B cell (primary cell): ENCODE results near the gene PLCL1. TPM values are rescaled to one million over a fixed set of nuclear protein-coding genes. Genes with fewer than 3 reads are reported as not detected.
"Not testable (repeated sequence)": the region's sequence is repeated elsewhere in the genome, so short reads cannot be mapped to it uniquely, and the experiment has no call there.

Source experiments
- ATAC-seq: fragments of 200-7000 bp; cut with Tn5 transposase; one replicate; pipeline ENCODE4 v1.10.0; 2021; ENCODE audit warnings: low read depth, mild to moderate bottlenecking, moderate number of reproducible peaks, moderate library complexity
- CTCF ChIA-PET: fragments of 350-600 bp; sonication (Branson Sonifier 250); formaldehyde crosslinking; loops from one replicate; lab custom pipeline; 2021; ENCODE audit warnings: antibody characterized with exemption, inconsistent platforms; lab: Charles Lee
- POLR2A ChIA-PET: fragments of 350-600 bp; sonication (Branson Sonifier 250); formaldehyde crosslinking; loops from one replicate; lab custom pipeline; 2021; ENCODE audit warnings: antibody characterized with exemption; lab: Charles Lee
- DNase-seq: peaks from one replicate; pipeline ENCODE4 v3.0.0; 2013
- H2AFZ ChIP-seq: 2 replicates; pipeline ENCODE4 v1.6.1; 2012; ENCODE audit warnings: mild to moderate bottlenecking, low read depth, low read length; ENCODE audit not compliant: insufficient read depth, poor library complexity, severe bottlenecking
- H3K27ac ChIP-seq, 2 donors: 1 replicate in 1 of 2; 2 replicates in 1 of 2; pipeline ENCODE4 v1.5.1; 2012 to 2013; ENCODE audit warnings: low read length in 2 of 2, mild to moderate bottlenecking in 2 of 2, moderate library complexity in 1 of 2
- H3K27me3 ChIP-seq, 4 experiments: fragments of 200-600 bp in 1 of 4; sonication (generic) in 1 of 4; replicated peaks in 1 of 4; 1 replicate in 2 of 4; 2 replicates in 2 of 4; pipeline versions ENCODE4 v1.6.1 to v1.7.0; 2013 to 2016; ENCODE audit warnings: low read length in 3 of 4, mild to moderate bottlenecking in 2 of 4, mixed read lengths in 1 of 4, moderate library complexity in 1 of 4; ENCODE audit not compliant: insufficient read depth in 4 of 4, control insufficient read depth in 3 of 4; ENCODE audit errors: control extremely low read depth in 1 of 4
- H3K36me3 ChIP-seq, 2 experiments: replicated peaks in 1 of 2; 1 replicate in 1 of 2; 2 replicates in 1 of 2; pipeline versions ENCODE4 v1.6.1 to v1.7.1; 2013; ENCODE audit warnings: low read length in 1 of 2; ENCODE audit not compliant: insufficient read depth in 2 of 2, control insufficient read depth in 1 of 2; ENCODE audit errors: control extremely low read depth in 1 of 2, extremely low read depth in 1 of 2
- H3K4me1 ChIP-seq, 2 donors: fragments of 200-600 bp in 1 of 2; sonication (generic) in 1 of 2; 1 replicate in 1 of 2; 2 replicates in 1 of 2; pipeline versions ENCODE4 v1.5.1 to v1.6.1; 2013 to 2017; ENCODE audit warnings: low read length in 2 of 2; ENCODE audit not compliant: control insufficient read depth in 2 of 2, insufficient read depth in 2 of 2
- H3K4me2 ChIP-seq: replicated peaks from 2 replicates; pipeline ENCODE3; 2012; ENCODE audit warnings: mild to moderate bottlenecking, low read depth, low read length; ENCODE audit not compliant: poor library complexity, severe bottlenecking
- H3K4me3 ChIP-seq, 5 experiments: fragments of 200-600 bp in 1 of 5; sonication (generic) in 1 of 5; 1 replicate in 3 of 5; 2 replicates in 2 of 5; pipeline versions ENCODE4 v1.5.1 to v1.7.0; 2011 to 2016; ENCODE audit warnings: low read length in 4 of 5, mild to moderate bottlenecking in 4 of 5, low read depth in 2 of 5, control low read depth in 1 of 5, moderate library complexity in 1 of 5; ENCODE audit not compliant: insufficient read depth in 1 of 5; ENCODE audit errors: control extremely low read depth in 1 of 5, extremely low read depth in 1 of 5
- H3K79me2 ChIP-seq: fragments of 200-600 bp; sonication (generic); one replicate; pipeline ENCODE4 v1.6.0; 2016; ENCODE audit warnings: low read length; ENCODE audit not compliant: control insufficient read depth, insufficient read depth
- H3K9ac ChIP-seq: fragments of 200-600 bp; sonication (generic); 2 replicates; pipeline ENCODE4 v1.6.1; 2017; ENCODE audit warnings: mild to moderate bottlenecking, low read length, moderate library complexity
- H3K9me3 ChIP-seq, 3 donors: one replicate each; pipeline versions ENCODE4 v1.6.1 to v1.7.1; 2013; ENCODE audit warnings: low read length in 2 of 3; ENCODE audit not compliant: control insufficient read depth in 2 of 3, insufficient read depth in 1 of 3; ENCODE audit errors: control extremely low read depth in 1 of 3
- H4K20me1 ChIP-seq: 2 replicates; pipeline ENCODE4 v1.6.0; 2012; ENCODE audit warnings: mild to moderate bottlenecking, low read length; ENCODE audit not compliant: insufficient read depth, control insufficient read depth, poor library complexity, severe bottlenecking
- H3K27ac Mint-ChIP-seq: one replicate; pipeline ENCODE4 v1.8.0; 2021; ENCODE audit warnings: mixed read lengths
- H3K27me3 Mint-ChIP-seq: one replicate; pipeline ENCODE4 v1.8.0; 2021; ENCODE audit warnings: mixed read lengths
- H3K4me1 Mint-ChIP-seq: one replicate; pipeline ENCODE4 v1.8.0; 2021; ENCODE audit warnings: mixed read lengths
- H3K4me3 Mint-ChIP-seq: one replicate; pipeline ENCODE4 v1.8.0; 2021; ENCODE audit warnings: mixed read lengths
- H3K9me3 Mint-ChIP-seq: one replicate; pipeline ENCODE4 v1.8.0; 2022; ENCODE audit warnings: mixed read lengths; ENCODE audit not compliant: insufficient read depth
- CTCF ChIP-seq: fragments of 200-600 bp; IDR thresholded peaks from one replicate; pipeline ENCODE4 v1.8.0; 2022; ENCODE audit warnings: antibody characterized with exemption, mild to moderate bottlenecking
- EZH2 ChIP-seq: IDR thresholded peaks from 2 replicates; pipeline ENCODE4 v1.6.1; 2012; ENCODE audit warnings: borderline replicate concordance, low read depth, mild to moderate bottlenecking, moderate library complexity, low read length; ENCODE audit not compliant: insufficient read depth, poor library complexity, severe bottlenecking
- WGBS: methylation state at CpG from one replicate; pipeline ENCODE4 v1.1.5; 2013; ENCODE audit warnings: missing lambda C conversion rate; ENCODE audit not compliant: insufficient coverage; 5-methylcytosine and 5-hydroxymethylcytosine counted together
- intact Hi-C: fragments of 100-400 bp; cut with micrococcal nuclease; formaldehyde crosslinking; loops from one replicate; pipeline ENCODE4 v1.10.0; 2022
- polyA plus RNA-seq: library from polyadenylated mRNA; depleted of rRNA; stranded (reverse); fragments of >200 nt; gene quantifications from 2 replicates; pipeline ENCODE4 v1.2.3, GENCODE V29; 2012
- total RNA-seq, 2 donors: library from RNA; stranded (reverse); fragments of 120-200 nt in 1 of 2; gene quantifications; 1 replicate in 1 of 2; 2 replicates in 1 of 2; pipeline versions ENCODE4 v1.2.3 to v1.2.4, GENCODE V29; 2013 to 2022

PLCL1 gene
- total and polyA plus RNA-seq, 2 donors (not counting 1 experiment from before 2014, with no cell fraction given) = 0.07 to 0.25 TPM

GRCh38 chr2:198017068-198017467, 212.7 kb downstream of the PLCL1 start:
- CTCF ChIA-PET = no interaction called here

GRCh38 chr2:198028955-198029354, 224.6 kb downstream of the PLCL1 start:
- TF ChIP-seq EZH2 (no peak), CTCF (no peak)
- ChIA-PET CTCF (no interaction called here), POLR2A (no interaction called here)
- Histone ChIP-seq H3K4me2 (no peak overlapping the region), H2AFZ (no peak overlapping the region), H3K27me3 (no peaks in the 10 kb centered on the region), H3K9ac (no peak overlapping the region), H3K4me1 (no peaks in the 10 kb centered on the region), H3K36me3 (no peaks in the 10 kb centered on the region), H3K27ac (no peak overlapping the region), H3K4me3 (no peak overlapping the region), H4K20me1 (no peaks in the 10 kb centered on the region), H3K79me2 (no peaks in the 10 kb centered on the region), H3K9me3 (no peaks in the 10 kb centered on the region)
- H3K27ac Mint-ChIP-seq = no peak overlapping the region
- H3K9me3 Mint-ChIP-seq = peaks cover 2% of the 10 kb centered on the region
- no peaks in the 10 kb centered on the region for H3K27me3 Mint-ChIP-seq
- intact Hi-C loops = no loop called here
- H3K4me3 Mint-ChIP-seq = no peak overlapping the region
- no CpG with 5 or more reads among the region's 1 CpG for WGBS
- DNase-seq (no peak), ATAC-seq (no peak)
- no peaks in the 10 kb centered on the region for H3K4me1 Mint-ChIP-seq

More at GRCh38 chr2:198017068-198017467, 212.7 kb downstream of the PLCL1 start:
- ATAC-seq (no peak), DNase-seq (no peak)
- H3K4me1 Mint-ChIP-seq = no peaks in the 10 kb centered on the region
- H3K4me1 ChIP-seq = no peaks in the 10 kb centered on the region
- POLR2A ChIA-PET = no interaction called here
- H3K9ac ChIP-seq = no peak overlapping the region
- no peaks in the 10 kb centered on the region for H3K27me3 ChIP-seq
- no peak overlapping the region for H3K4me3 ChIP-seq
- no peak overlapping the region for H2AFZ ChIP-seq
- H3K27ac Mint-ChIP-seq = no peak overlapping the region
- peaks cover 2% of the 10 kb centered on the region for H3K9me3 Mint-ChIP-seq
- no peaks in the 10 kb centered on the region for H3K9me3 ChIP-seq
- no peak overlapping the region for H3K4me2 ChIP-seq
- TF ChIP-seq CTCF = no peak
- no peak for TF ChIP-seq EZH2
- no peaks in the 10 kb centered on the region for H4K20me1 ChIP-seq
- H3K27ac ChIP-seq = no peak overlapping the region
- H3K79me2 ChIP-seq = no peaks in the 10 kb centered on the region
- H3K4me3 Mint-ChIP-seq = no peak overlapping the region
- intact Hi-C loops = no loop called here
- H3K27me3 Mint-ChIP-seq = peaks cover 3% of the 10 kb centered on the region
- no CpG with 5 or more reads among the region's 2 CpGs for WGBS
- H3K36me3 ChIP-seq = no peaks in the 10 kb centered on the region

- H3K27me3 ChIP-seq, H2AFZ ChIP-seq, H3K4me3 Mint-ChIP-seq, CTCF ChIA-PET, H3K4me2 ChIP-seq, H3K27ac Mint-ChIP-seq, H3K9ac ChIP-seq, H3K9me3 Mint-ChIP-seq, H4K20me1 ChIP-seq, intact Hi-C loops, DNase-seq, H3K4me1 Mint-ChIP-seq, ATAC-seq, H3K4me1 ChIP-seq, H3K27me3 Mint-ChIP-seq, H3K4me3 ChIP-seq, H3K27ac ChIP-seq, H3K79me2 ChIP-seq, H3K9me3 ChIP-seq, H3K36me3 ChIP-seq, POLR2A ChIA-PET: not testable (repeated sequence)
- 86% methylated on average over 5 of the region's 5 CpGs for WGBS
These were observed 225.2 kb downstream of the PLCL1 start for GRCh38 chr2:198029576-198029975.
